ENCODE data around the gene FAM167B. TPM values are rescaled to one million over a fixed set of nuclear protein-coding genes. Genes with fewer than 3 reads are reported as not detected.
A peak's percentile ranks its signal among the peaks of the same experiment; 100 is the strongest.

The FAM167B gene
- polyA plus RNA-seq, 3 donors, result 6.5 to 13.3 (median 10.4) TPM

DNA sequence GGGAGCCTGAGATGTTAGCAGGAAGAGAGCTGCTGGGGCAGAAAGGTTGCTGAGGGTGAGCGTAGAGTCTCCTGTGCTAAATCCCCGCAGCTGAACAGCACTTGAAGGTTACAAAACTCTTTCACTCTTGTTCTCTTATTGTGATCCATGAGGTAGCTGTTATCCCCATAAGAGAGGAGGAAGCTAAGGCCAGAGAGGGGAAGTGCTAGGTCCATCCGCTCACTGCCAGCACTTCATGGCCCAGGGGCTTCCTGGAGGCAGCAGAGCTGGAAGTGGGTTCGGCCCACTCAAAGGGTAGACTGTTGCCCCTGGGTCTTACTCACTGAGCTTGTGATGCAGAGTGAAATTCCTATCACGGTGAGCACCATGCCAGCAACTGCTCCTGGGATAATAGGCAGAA, 30.5 kb upstream of the FAM167B start:
- DNase-seq (ENCODE audit: extremely low read depth in 1 of 11, low read depth in 9 of 11, low spot score in 4 of 11), result no peak

GRCh38 chr1:32219022-32219421, 28.0 kb upstream of the FAM167B start:
- DNase-seq (ENCODE audit: extremely low read depth in 1 of 11, low read depth in 9 of 11, low spot score in 4 of 11), result no peak

DNA sequence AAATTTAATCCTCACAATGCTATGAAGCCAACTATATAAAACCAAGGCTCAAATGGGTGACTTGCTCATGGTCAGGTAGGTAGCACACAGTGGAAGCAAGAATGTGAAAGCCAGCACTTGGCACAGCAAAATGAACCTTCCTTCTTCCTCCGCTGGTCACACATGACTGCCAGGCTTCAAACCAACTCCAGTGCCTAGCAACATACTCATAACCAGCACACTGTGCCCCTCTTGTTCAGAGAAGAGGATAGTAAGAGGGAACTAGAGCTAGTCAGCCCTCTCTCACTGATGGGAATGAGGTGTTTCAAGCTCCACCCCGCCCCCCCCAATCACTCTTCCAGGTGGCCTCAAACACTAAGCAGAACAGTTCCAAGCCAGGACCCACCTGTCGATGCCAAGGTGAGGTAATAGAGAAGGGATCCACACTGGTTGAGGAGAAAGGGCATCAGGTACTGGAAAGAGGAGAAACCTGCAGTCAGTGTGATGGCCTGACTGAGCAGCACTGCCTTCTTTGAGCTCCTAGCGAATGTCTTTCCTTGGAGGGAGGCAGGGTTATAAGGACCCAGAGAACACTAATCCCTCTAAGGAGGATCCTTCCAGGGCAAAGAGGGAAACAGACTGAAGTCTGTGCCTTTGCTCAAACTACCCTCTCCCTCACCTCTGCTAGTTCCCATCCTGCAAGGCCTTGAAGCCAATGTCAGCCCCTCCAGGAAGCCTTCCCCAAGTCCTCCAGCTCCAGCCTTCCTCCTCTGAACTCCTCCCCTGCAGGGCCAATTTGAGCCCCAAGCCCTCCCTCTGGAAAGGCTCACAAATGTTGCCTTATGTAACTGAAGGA, 26.1 kb upstream of the FAM167B start:
- DNase-seq (ENCODE audit: extremely low read depth in 1 of 11, low read depth in 9 of 11, low spot score in 4 of 11), result peak in 1 of 11 donors; percentile 31

DNA sequence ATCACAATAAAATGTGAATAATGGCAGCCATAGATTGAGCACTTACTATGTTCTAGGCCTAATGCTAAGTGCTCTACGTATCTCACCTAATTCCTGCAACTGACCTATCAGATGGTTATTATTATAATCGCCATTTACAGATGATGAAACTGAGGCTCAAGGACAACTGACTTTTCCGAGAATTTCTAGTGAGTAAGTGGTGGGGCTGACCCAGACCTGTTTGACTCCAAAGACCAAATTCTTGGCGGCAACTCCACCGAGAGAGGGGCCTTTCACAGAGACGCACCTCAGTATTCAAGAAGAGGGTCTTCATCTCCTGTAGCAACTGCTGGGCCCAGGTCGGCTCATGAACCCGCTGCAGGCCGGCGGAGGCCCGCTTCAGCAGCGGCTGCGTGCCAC, 25.4 kb upstream of the FAM167B start:
- no peak for DNase-seq (ENCODE audit: extremely low read depth in 1 of 11, low read depth in 9 of 11, low spot score in 4 of 11)

DNA sequence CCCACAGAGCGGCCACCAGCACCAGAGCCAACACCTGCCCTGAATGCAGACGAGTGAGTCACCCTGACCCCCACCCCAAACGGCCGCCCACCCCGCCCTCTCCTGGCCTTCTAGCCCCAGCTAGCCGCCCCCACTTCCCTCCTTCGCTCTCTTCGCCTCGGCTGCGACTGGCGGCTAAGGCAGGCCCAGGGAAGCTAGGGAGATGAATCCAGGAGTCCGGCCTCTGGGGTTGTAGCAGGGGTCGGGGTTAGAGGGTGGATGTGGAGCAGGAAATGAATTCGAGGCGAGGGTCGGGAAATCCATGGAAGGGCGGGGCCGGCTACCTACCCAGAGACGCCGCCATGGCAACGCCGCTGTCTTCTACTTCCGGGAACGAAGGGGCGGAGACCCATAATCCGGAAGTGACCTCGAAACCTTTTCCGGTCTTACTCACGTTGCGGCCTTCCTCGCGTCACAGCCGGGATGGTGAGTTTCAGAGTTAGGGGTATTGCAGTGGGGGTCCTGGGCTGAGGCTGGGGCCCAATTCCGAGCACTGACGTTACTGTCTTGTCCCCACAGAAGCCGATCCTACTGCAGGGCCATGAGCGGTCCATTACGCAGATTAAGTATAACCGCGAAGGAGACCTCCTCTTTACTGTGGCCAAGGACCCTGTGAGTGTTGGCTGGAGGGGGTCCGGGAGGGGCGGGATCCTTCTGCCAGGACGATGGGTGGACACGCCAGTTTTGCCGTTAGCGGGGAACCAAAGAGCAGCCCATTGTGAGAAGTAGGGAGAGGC, 24.9 kb upstream of the FAM167B start, which contains the start of the genes EIF3I and TMEM234:
TSS of gene EIF3I (plus strand) at position 428 of the 776 bp plus-strand sequence. CDS start at position 463, 35 bp downstream.
TSS of gene TMEM234 (minus strand) at position 374 of the 776 bp plus-strand sequence. CDS start at position 343, 31 bp downstream.
- peak in 9 of 11 donors; percentile 86 to 95 (median 92) for DNase-seq (ENCODE audit: extremely low read depth in 1 of 11, low read depth in 9 of 11, low spot score in 4 of 11)

DNA sequence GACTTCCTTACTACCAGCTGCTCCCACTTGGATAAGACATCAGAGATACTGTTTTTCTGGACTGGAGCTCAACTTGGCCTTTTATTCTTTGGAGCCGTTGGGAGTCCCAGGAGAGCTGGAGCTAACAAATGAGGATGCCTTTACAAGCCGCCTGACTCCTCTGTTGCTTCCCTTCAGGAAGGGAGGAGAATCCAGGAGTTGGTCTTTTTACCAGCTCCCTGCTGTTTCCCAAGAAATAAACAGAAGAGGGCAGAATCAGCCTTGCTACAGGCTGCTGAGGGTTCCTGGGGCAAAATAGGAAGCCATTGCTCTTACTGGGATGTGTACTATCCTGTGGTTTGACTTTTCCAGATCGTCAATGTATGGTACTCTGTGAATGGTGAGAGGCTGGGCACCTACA, 23.3 kb upstream of the FAM167B start:
- DNase-seq (ENCODE audit: extremely low read depth in 1 of 11, low read depth in 9 of 11, low spot score in 4 of 11), result no peak

- DNase-seq (ENCODE audit: extremely low read depth in 1 of 11, low read depth in 9 of 11, low spot score in 4 of 11), result no peak
These were observed 22.7 kb upstream of the FAM167B start for GRCh38 chr1:32224285-32224684.

GRCh38 chr1:32228771-32229170, 18.3 kb upstream of the FAM167B start:
- no peak for DNase-seq (ENCODE audit: extremely low read depth in 1 of 11, low read depth in 9 of 11, low spot score in 4 of 11)

GRCh38 chr1:32231843-32232432, 15.1 kb upstream of the FAM167B start:
- DNase-seq (ENCODE audit: extremely low read depth in 1 of 11, low read depth in 9 of 11, low spot score in 4 of 11), result no peak

DNA sequence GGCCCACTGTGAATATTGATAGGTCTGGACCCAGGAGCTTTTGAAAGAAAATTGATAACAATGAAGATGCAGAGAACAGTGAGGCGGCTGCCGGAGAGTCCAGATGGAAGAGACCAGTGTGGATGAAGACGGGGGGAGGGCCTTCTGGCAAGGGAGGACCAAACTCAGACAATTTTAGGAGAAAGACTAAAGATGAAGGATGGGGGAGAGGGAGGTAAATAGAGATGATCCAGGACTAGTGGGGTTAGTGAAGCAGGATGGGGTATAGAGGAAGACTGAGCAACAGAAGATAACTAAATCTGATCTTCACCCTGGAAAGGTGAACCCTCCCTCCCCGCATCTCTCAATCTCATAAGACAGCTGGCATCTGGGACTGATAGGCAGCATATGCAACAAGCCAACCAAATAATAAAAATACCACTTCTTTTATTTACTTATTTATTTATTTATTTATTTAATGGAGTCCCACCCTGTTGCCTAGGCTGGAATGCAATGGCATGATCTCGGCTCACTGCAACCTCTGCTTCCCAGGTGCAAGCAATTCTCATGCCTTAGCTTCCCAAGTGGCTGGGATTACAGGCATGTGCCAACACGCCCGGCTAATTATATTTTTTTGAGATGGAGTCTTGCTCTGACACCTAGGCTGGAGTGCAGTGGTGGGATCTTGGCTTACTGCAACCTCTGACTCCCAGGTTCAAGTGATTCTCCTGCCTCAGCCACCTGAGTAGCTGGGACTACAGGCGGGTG, 14.3 kb upstream of the FAM167B start:
- no peak for DNase-seq (ENCODE audit: extremely low read depth in 1 of 11, low read depth in 9 of 11, low spot score in 4 of 11)

GRCh38 chr1:32234792-32235191, 12.2 kb upstream of the FAM167B start:
- no peak for DNase-seq (ENCODE audit: extremely low read depth in 1 of 11, low read depth in 9 of 11, low spot score in 4 of 11)

DNA sequence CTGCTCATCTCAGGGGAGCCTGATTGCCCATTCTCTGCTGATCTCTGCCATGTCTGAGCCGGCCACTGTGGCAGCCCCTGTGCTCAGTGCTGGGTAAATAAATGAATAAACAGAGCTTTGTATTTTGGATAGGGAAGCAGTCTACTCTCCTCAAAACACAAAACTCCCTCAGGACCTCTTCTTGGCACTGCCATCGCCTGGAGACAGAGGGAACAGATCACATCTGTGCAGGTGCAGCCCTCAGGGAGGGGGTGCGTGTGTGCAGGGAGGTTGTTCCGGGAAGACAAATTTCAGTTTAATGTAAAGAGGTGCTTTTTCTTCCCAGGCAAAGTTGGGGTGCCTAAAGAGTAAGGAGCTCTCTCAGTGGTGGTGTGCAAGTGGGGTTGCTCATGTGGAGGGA, 7.7 kb upstream of the FAM167B start:
- DNase-seq (ENCODE audit: extremely low read depth in 1 of 11, low read depth in 9 of 11, low spot score in 4 of 11), result no peak

DNA sequence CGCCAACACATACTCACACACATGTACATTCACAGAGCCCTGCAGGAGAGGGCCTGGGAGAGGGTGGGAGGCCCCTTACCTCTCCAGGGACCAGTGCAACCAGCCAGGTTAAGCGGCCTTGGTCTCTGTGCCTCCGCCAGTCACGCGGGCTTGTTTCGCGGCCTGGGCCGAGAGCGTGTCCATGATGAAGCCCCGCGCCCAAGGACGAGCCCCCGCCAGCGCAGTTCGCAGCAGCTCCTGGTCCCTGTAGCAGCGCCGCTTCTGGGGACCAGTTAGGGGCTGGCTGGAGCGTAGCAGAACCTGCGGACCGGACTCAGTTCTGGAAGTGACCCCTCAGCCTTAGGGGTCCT, 7.3 kb upstream of the FAM167B start:
- no peak for DNase-seq (ENCODE audit: extremely low read depth in 1 of 11, low read depth in 9 of 11, low spot score in 4 of 11)

DNA sequence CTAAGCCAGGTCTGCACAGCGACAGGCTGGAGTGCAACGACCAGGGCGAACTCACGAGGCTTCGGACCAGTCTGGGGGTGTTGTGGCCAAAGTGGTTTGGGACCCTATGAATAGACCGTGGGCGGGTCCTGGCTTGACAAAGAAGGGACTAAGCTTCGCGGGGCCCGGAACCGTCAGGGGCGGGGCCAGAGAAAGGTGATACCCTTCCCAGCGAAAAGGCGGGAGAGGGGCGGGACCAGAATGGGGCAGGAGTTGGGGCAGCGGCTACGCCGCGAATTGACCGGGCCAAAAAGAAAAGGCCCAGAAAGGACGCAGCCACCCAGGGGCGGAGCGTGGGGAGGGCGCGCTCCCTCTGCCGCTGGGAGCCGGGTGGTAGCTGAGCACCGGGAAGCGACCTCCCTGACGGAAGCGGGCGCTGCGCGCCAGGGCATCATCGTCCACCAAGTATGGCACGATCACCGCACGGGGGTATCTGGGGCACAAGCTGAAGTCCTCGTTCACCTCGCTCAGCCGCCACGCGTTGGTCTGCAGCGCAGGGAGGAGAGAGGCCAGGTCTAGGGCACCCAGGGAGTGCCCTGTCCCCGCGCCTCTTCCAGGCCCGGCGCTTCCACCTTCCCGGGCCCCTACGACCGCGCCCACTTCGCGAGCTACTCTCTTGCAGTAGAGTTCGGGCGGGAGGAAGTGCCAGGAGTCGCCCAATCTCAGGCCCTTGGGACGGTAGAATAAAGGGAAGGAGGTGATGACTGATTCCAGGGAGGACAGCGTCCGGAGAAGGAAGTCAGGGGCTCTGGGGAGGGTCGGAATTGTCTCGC, 6.7 kb upstream of the FAM167B start:
- peak in 5 of 11 donors; percentile 58 to 72 (median 71) for DNase-seq (ENCODE audit: extremely low read depth in 1 of 11, low read depth in 9 of 11, low spot score in 4 of 11)

- DNase-seq (ENCODE audit: extremely low read depth in 1 of 11, low read depth in 9 of 11, low spot score in 4 of 11), result peak in 6 of 11 donors; percentile 45 to 69 (median 56)
These were observed 5.8 kb upstream of the FAM167B start for GRCh38 chr1:32241001-32241763.

GRCh38 chr1:32242341-32242851, 4.6 kb upstream of the FAM167B start:
- DNase-seq (ENCODE audit: extremely low read depth in 1 of 11, low read depth in 9 of 11, low spot score in 4 of 11), result no peak

DNA sequence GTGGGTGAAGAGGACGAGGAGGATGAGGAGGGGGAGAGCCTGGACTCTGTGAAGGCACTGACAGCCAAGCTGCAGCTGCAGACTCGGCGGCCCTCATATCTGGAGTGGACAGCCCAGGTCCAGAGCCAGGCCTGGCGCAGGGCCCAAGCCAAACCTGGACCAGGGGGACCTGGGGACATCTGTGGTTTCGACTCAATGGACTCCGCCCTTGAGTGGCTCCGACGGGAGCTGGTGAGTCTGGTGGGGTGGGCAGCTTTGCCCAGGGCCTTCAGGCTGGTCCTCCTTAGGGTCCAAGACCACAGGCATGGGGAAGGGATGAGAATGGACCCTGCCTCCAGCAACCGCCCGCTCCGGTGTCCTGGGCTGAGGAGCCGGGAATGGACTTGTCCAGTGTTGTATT, 430 bp downstream of the FAM167B start:
- no peak for DNase-seq (ENCODE audit: extremely low read depth in 1 of 11, low read depth in 9 of 11, low spot score in 4 of 11)

All from renal cortex interstitium (tissue), 11 donors.